HG03571 (cell line): ENCODE data around the gene ADGRA1.

Source experiments
- ATAC-seq: cut with Tn5 transposase; IDR thresholded peaks from one replicate; pipeline ENCODE4 v1.9.1; 2021; ENCODE audit not compliant: unreplicated experiment

The ADGRA1 gene

GRCh38 chr10:133094286-133094685 lies 6.6 kb downstream of the ADGRA1 start:
- no peak for ATAC-seq

- ATAC-seq = no peak
Measured at GRCh38 chr10:133094866-133095265, 7.1 kb downstream of the ADGRA1 start.

- no peak for ATAC-seq
Measured at GRCh38 chr10:133095586-133095985, 7.9 kb downstream of the ADGRA1 start.

GRCh38 chr10:133096616-133097269 lies 9.0 kb downstream of the ADGRA1 start:
- no peak for ATAC-seq

GRCh38 chr10:133097418-133097817 lies 9.7 kb downstream of the ADGRA1 start:
- no peak for ATAC-seq

- ATAC-seq = no peak
Measured at GRCh38 chr10:133097961-133098360, 10.2 kb downstream of the ADGRA1 start.

GRCh38 chr10:133098426-133099124 lies 10.9 kb downstream of the ADGRA1 start:
- no peak for ATAC-seq

GRCh38 chr10:133099571-133099970 lies 11.8 kb downstream of the ADGRA1 start:
- ATAC-seq = no peak

- no peak for ATAC-seq
Measured at GRCh38 chr10:133100186-133100585, 12.5 kb downstream of the ADGRA1 start.

GRCh38 chr10:133100706-133101415 lies 13.1 kb downstream of the ADGRA1 start:
- no peak for ATAC-seq

- no peak for ATAC-seq
Measured at GRCh38 chr10:133101416-133101810, 13.7 kb downstream of the ADGRA1 start.

GRCh38 chr10:133102415-133103095 lies 14.8 kb downstream of the ADGRA1 start:
- ATAC-seq = no peak

GRCh38 chr10:133103311-133103910 lies 15.7 kb downstream of the ADGRA1 start:
- ATAC-seq = no peak

- ATAC-seq = no peak
Measured at GRCh38 chr10:133104068-133104962, 16.6 kb downstream of the ADGRA1 start.

GRCh38 chr10:133104963-133105640 lies 17.4 kb downstream of the ADGRA1 start:
- no peak for ATAC-seq

GRCh38 chr10:133105686-133106390 lies 18.1 kb downstream of the ADGRA1 start:
- ATAC-seq = no peak

- no peak for ATAC-seq
Measured at GRCh38 chr10:133106516-133106915, 18.8 kb downstream of the ADGRA1 start.

- no peak for ATAC-seq
Measured at GRCh38 chr10:133107442-133107841, 19.7 kb downstream of the ADGRA1 start.

- no peak for ATAC-seq
Measured at GRCh38 chr10:133109711-133110110, 22.0 kb downstream of the ADGRA1 start.
